AG09319 (cell line): ENCODE data around the gene MTHFD1L.
A peak's percentile ranks its signal among the peaks of the same experiment; 100 is the strongest.

ENCODE experiments used
- DNase-seq: peaks from one replicate; pipeline ENCODE4 v3.0.0-alpha.2; 2010; ENCODE audit warnings: low read depth; ENCODE audit errors: extremely low read depth
- TF ChIP-seq, protein P1 (sequence below): IDR thresholded peaks from 2 replicates; pipeline ENCODE4 v1.5.1; 2011; ENCODE audit warnings: low read depth, mild to moderate bottlenecking, inconsistent platforms, low read length, moderate library complexity

The MTHFD1L gene

DNA sequence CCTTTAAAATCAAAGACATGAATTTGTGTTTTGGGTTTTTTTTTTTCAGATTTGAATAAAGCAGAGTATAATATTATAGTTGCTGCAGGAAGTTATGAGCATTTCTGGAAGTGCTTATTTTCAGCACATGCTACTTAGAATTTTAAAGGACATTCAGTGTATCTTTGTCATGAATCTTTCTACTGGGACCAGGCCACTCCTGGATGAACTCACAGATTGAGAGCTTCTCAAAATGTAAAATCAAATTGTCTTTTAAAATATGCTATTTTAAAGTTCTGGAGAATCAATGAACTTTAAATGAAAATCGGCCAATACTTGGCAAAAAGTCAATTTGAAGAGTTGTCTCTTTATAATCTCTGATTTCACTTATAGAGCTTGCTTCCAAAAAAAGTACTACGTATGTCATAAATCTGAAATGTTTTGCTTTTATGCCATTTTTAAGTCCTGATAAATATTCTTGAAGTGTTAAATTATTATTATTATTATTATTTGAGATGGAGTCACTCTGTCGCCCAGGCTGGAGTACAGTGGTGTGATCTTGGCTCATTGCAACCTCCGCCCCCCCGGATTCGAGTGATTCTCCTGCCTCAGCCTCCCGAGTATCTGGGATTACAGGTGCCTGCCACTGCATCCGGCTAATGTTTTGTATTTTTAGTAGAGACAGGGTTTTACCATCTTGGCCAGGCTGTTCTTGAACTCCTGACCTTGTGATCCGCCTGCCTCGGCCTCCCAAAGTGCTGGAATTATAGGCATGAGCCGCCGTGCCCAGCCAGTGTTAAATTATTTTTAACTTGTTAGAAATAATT, 198.5 kb downstream of the MTHFD1L start:
- TF ChIP-seq, protein P1, sequence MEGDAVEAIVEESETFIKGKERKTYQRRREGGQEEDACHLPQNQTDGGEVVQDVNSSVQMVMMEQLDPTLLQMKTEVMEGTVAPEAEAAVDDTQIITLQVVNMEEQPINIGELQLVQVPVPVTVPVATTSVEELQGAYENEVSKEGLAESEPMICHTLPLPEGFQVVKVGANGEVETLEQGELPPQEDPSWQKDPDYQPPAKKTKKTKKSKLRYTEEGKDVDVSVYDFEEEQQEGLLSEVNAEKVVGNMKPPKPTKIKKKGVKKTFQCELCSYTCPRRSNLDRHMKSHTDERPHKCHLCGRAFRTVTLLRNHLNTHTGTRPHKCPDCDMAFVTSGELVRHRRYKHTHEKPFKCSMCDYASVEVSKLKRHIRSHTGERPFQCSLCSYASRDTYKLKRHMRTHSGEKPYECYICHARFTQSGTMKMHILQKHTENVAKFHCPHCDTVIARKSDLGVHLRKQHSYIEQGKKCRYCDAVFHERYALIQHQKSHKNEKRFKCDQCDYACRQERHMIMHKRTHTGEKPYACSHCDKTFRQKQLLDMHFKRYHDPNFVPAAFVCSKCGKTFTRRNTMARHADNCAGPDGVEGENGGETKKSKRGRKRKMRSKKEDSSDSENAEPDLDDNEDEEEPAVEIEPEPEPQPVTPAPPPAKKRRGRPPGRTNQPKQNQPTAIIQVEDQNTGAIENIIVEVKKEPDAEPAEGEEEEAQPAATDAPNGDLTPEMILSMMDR: no peak
- no peak for DNase-seq

DNA sequence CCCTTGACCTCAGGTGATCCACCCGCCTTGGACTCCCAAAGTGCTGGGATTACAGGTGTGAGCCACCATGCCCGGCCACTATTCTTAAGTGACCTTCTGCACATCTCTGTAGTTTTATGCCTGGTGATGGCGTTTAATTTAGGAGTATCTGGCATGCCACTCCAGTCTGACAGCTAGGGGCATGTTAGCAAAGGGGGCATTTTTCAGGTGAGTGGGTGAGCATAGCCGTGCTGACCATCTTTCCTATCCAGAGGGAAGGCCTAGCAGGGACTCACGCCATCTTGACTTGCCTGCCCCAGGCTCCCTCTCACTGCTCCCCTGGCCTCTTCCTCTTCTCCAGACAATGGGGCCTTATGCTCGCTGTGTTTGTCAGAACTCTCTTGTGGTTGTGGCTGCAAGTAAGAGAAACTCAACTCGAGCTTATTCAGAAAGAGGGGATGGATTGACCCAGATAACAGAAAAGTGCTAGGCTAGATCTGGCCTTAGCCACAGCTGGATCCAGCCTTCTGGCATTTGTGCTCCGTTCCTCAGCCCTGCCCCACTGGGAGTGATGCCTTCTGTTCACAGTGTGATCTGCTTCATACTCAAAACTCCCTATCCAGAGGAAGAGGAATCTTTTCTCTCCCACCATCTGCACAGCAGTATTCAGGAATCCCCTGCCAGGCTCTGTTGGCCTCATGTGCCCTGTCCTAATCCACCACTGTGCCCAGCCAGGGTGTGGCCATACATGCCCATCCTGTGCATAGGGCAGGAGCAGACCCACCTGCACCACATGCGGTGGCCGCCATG, 199.7 kb downstream of the MTHFD1L start:
- DNase-seq: no peak
- TF ChIP-seq, protein P1: no peak

DNA sequence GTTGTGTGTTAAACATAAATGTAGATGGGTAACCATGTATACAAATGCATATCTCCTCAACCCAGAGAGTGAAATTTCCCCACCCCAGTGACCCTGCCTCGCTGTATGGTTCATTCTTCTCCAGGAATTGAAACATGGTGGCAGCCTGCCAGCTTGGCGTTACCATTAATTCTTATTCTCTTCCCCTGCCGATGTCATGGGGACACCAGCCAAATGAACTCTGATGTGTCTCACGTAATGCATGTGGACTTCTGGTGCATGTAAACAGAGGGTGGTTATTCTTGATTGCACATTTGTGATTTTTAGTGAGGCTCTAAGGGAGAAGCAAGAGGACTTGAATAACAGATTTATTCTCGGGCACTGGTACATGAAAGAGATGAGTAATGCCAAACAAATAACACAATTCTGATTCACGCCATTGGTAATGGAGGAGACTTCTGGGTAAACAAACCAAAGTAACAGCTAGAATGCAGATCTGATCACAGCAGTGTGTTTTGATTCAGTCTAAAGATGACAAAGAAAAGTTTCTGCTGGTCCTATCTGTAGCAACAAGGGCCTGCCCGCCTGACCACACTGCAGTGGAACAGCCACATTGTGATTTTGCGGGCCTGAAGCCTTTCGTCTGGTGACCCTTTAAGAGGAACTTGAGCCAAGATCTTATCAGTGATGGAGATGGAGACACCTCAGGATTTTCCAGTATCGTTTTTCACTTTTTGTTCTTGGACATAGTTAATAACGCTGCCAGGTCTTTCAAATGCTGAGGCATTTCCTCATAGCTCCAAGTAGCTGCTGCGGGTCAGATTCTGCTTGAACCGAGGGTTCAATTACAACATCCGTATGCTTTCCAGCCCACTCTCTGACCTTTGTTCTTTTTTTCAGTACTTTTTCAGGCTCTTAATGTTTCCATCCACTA, 202.4 kb downstream of the MTHFD1L start:
- TF ChIP-seq, protein P1: no peak
- DNase-seq: peak; percentile 88

DNA sequence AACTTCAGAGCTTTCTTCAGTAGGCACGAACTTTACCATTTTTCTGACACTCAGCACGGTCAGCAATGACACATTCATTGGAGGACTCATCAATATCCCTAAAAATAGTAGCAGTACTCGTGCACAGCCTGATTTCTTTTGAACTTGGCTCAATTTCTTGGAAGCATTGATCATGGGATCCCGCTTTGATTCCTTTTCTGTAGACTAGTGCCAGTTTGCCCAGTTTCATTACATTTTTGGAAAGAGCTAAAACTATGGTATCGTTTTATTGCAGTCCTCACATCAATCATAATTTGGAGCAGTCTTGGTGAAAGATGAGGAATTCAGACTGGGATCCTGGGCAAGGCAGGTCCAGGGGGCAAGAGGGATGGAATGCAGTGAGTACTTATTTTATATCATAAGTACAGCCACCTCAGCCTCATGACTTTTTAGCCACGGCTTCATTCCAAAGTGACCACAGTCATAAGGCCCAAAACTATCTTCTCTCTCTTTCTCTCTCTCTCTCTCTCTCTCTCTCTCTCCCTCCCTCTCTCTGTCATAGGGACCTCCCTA, 203.3 kb downstream of the MTHFD1L start:
- DNase-seq: no peak

DNA sequence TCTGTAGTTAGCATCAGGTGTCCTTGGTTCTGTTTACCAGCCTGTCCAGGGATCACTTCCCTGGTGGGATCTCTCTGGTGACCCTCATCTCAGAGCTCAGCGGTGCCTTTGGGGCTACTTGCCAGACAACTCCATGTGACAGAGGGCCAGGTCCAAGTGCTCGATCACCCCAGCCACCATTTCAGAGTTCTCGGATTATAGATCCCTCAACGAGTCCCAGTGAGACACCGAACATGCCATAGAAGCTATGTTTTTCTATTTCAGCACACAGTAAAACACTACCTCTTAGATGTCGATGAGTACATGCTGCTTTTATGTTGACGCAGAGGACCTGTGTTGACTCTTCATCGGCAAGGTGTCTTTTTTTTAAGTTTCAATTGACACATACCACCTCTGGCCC, 204.1 kb downstream of the MTHFD1L start:
- DNase-seq: no peak

More for the DNA sequence above, 203.3 kb downstream of the MTHFD1L start:
- TF ChIP-seq, protein P1: no peak

DNA sequence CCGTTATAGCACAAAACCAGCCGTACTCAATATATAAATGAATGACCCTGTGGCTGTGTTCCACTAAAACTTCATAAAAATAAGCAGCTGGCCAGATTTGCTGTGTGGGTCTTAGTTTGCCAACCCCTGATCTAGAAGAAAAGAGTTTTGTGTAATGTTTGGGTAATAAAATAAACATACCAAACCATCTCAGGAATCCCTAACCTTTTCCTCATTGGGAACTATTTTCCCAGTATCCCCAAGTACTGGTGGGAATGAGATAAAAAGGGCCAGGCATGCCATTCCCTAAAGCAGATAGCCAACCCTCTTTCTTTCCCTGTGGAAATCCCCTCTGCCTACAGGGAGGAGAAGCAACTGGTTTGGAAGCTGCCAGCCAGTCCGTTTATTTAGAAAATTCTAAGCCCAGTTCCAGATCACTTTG, 205.1 kb downstream of the MTHFD1L start:
- TF ChIP-seq, protein P1: no peak
- peak; percentile 56 for DNase-seq

More for the DNA sequence above, 204.1 kb downstream of the MTHFD1L start:
- TF ChIP-seq, protein P1: no peak
